Peyer's patch (tissue), 4 donors: ENCODE results near the gene SBNO1. TPM values are rescaled to one million over a fixed set of nuclear protein-coding genes. Genes with fewer than 3 reads are reported as not detected.

Experiments
- DNase-seq, 3 donors: peaks; one replicate each; pipeline ENCODE4 v3.0.0-alpha.2; 2017 to 2019
- H3K27ac ChIP-seq, 4 donors: fragments of 200-600 bp; sonication (generic); one replicate each; pipeline ENCODE4 v1.5.1; 2016 to 2019
- H3K27me3 ChIP-seq, 2 donors: fragments of 200-600 bp; sonication (generic); one replicate each; pipeline ENCODE4 v1.5.1; 2019
- H3K36me3 ChIP-seq, 3 donors: fragments of 200-600 bp; sonication (generic); one replicate each; pipeline ENCODE4 v1.5.1; 2016 to 2019
- H3K4me1 ChIP-seq, 4 donors: fragments of 200-600 bp; sonication (generic); one replicate each; pipeline ENCODE4 v1.5.1; 2016 to 2019
- H3K4me3 ChIP-seq, 4 donors: fragments of 200-600 bp; sonication (generic); 1 replicate in 3 of 4; 2 replicates in 1 of 4; pipeline ENCODE4 v1.5.1; 2016 to 2019; ENCODE audit warnings: mild to moderate bottlenecking in 1 of 4
- H3K9me3 ChIP-seq, 4 donors: fragments of 200-600 bp; sonication (generic); one replicate each; pipeline ENCODE4 v1.5.1; 2016 to 2019; ENCODE audit warnings: mild to moderate bottlenecking in 1 of 4
- CTCF ChIP-seq, 6 experiments: fragments of 450-650 bp in 4 of 6; fragments of 200-600 bp in 2 of 6; sonication (generic) in 1 of 6; IDR thresholded peaks; one replicate each; pipeline ENCODE4 v1.5.1; 2017 to 2019; ENCODE audit warnings: antibody characterized with exemption in 6 of 6, mild to moderate bottlenecking in 3 of 6, moderate library complexity in 1 of 6
- POLR2A ChIP-seq, 2 donors: fragments of 450-650 bp; IDR thresholded peaks; one replicate each; pipeline ENCODE4 v1.5.1; 2017; ENCODE audit warnings: antibody characterized with exemption in 2 of 2, mild to moderate bottlenecking in 2 of 2, moderate library complexity in 2 of 2
- total RNA-seq, 4 donors: library from RNA; depleted of rRNA; stranded (reverse); fragments of >200 nt; gene quantifications; one replicate each; pipeline ENCODE4 v1.1.0, GENCODE V29; 2016

SBNO1 gene
- total RNA-seq, 4 donors from 2014 or later: 16.2 to 23.9 (median 18.8) TPM

- no peak overlapping the region for H3K27ac ChIP-seq
- H3K36me3 ChIP-seq: peaks cover 0 to 63% (median 0%) of the 10 kb centered on the region in 3 donors
- no peaks in the 10 kb centered on the region for H3K27me3 ChIP-seq
- DNase-seq: no peak
- peaks cover 0 to 6% (median 1%) of the 10 kb centered on the region in 4 donors for H3K4me1 ChIP-seq
- no peak for TF ChIP-seq CTCF (IDR thresholded peaks at IDR 0.05)
- TF ChIP-seq POLR2A (IDR thresholded peaks at IDR 0.05): no peak
- no peak overlapping the region for H3K4me3 ChIP-seq
- H3K9me3 ChIP-seq: no peaks in the 10 kb centered on the region
These were observed 101.3 kb downstream of the SBNO1 start for GRCh38 chr12:123263196-123263817.

- Histone ChIP-seq H3K27ac (no peak overlapping the region), H3K36me3 (peaks cover 0 to 77% (median 0%) of the 10 kb centered on the region in 3 donors), H3K9me3 (no peaks in the 10 kb centered on the region), H3K4me1 (no peaks in the 10 kb centered on the region), H3K4me3 (no peak overlapping the region), H3K27me3 (no peaks in the 10 kb centered on the region)
- DNase-seq: no peak
- TF ChIP-seq POLR2A (IDR thresholded peaks at IDR 0.05) (no peak), CTCF (IDR thresholded peaks at IDR 0.05) (no peak)
These were observed 103.5 kb downstream of the SBNO1 start for GRCh38 chr12:123261196-123261595.

GRCh38 chr12:123260081-123260480 lies 104.6 kb downstream of the SBNO1 start:
- H3K27ac ChIP-seq: no peak overlapping the region
- H3K4me3 ChIP-seq: no peak overlapping the region
- no peak for TF ChIP-seq POLR2A (IDR thresholded peaks at IDR 0.05)
- TF ChIP-seq CTCF (IDR thresholded peaks at IDR 0.05): no peak
- H3K36me3 ChIP-seq: peaks cover 0 to 82% (median 0%) of the 10 kb centered on the region in 3 donors
- no peaks in the 10 kb centered on the region for H3K4me1 ChIP-seq
- no peak for DNase-seq
- H3K9me3 ChIP-seq: no peaks in the 10 kb centered on the region
- no peaks in the 10 kb centered on the region for H3K27me3 ChIP-seq

- TF ChIP-seq CTCF (IDR thresholded peaks at IDR 0.05): no peak
- TF ChIP-seq POLR2A (IDR thresholded peaks at IDR 0.05): no peak
- H3K36me3 ChIP-seq: peaks cover 0 to 87% (median 0%) of the 10 kb centered on the region in 3 donors
- no peaks in the 10 kb centered on the region for H3K27me3 ChIP-seq
- no peak overlapping the region for H3K4me3 ChIP-seq
- H3K4me1 ChIP-seq: no peaks in the 10 kb centered on the region
- no peaks in the 10 kb centered on the region for H3K9me3 ChIP-seq
- no peak overlapping the region for H3K27ac ChIP-seq
- DNase-seq: no peak
These were observed 106.1 kb downstream of the SBNO1 start for GRCh38 chr12:123258593-123258992.

GRCh38 chr12:123254853-123255446 lies 109.7 kb downstream of the SBNO1 start:
- H3K4me1 ChIP-seq: peaks cover 0 to 20% (median 2%) of the 10 kb centered on the region in 4 donors
- no peak for DNase-seq
- no peak for TF ChIP-seq POLR2A (IDR thresholded peaks at IDR 0.05)
- no peak for TF ChIP-seq CTCF (IDR thresholded peaks at IDR 0.05)
- H3K36me3 ChIP-seq: peaks cover 0 to 56% (median 0%) of the 10 kb centered on the region in 3 donors
- H3K9me3 ChIP-seq: no peaks in the 10 kb centered on the region
- H3K27ac ChIP-seq: no peak overlapping the region
- H3K27me3 ChIP-seq: no peaks in the 10 kb centered on the region
- H3K4me3 ChIP-seq: no peak overlapping the region
